Endothelial cell (in vitro differentiated cells): Measurements from ENCODE around the gene RPL41. TPM values are rescaled to one million over a fixed set of nuclear protein-coding genes. Genes with fewer than 3 reads are reported as not detected.
A peak's percentile ranks its signal among the peaks of the same experiment; 100 is the strongest.
"Not testable (repeated sequence)": the region's sequence is repeated elsewhere in the genome, so short reads cannot be mapped to it uniquely, and the experiment has no call there.

ENCODE experiments used
- DNase-seq: peaks from one replicate; pipeline ENCODE4 v3.0.0; 2021; ENCODE audit warnings: low spot score
- H3K27ac Mint-ChIP-seq: one replicate; pipeline ENCODE4 v1.8.0; 2021; ENCODE audit warnings: mixed read lengths, inconsistent platforms; ENCODE audit not compliant: unreplicated experiment
- H3K27me3 Mint-ChIP-seq: one replicate; pipeline ENCODE4 v1.8.0; 2021; ENCODE audit warnings: mild to moderate bottlenecking, moderate library complexity, mixed read lengths, inconsistent platforms; ENCODE audit not compliant: unreplicated experiment
- H3K36me3 Mint-ChIP-seq: one replicate; pipeline ENCODE4 v1.8.0; 2021; ENCODE audit warnings: mild to moderate bottlenecking, low read depth, mixed read lengths, inconsistent platforms; ENCODE audit not compliant: unreplicated experiment
- H3K4me1 Mint-ChIP-seq: one replicate; pipeline ENCODE4 v1.8.0; 2021; ENCODE audit warnings: mild to moderate bottlenecking, mixed read lengths, inconsistent platforms; ENCODE audit not compliant: unreplicated experiment
- H3K4me3 Mint-ChIP-seq: one replicate; pipeline ENCODE4 v1.8.0; 2021; ENCODE audit warnings: mild to moderate bottlenecking, mixed read lengths, inconsistent platforms; ENCODE audit not compliant: unreplicated experiment
- H3K9me3 Mint-ChIP-seq: one replicate; pipeline ENCODE4 v1.8.0; 2021; ENCODE audit warnings: mixed read lengths, inconsistent platforms; ENCODE audit not compliant: unreplicated experiment
- total RNA-seq: library from RNA; stranded (reverse); fragmentation: NEBNext Ultra II Directional; extraction: Animal tissue kit (Norgen Biotek cat#: 25700); gene quantifications from one replicate; pipeline ENCODE4 v1.2.1, GENCODE V29; 2021; ENCODE audit not compliant: unreplicated experiment
- TF ChIP-seq, protein P1 (sequence below): fragments of 200-600 bp; sonication (generic); IDR thresholded peaks from one replicate; pipeline ENCODE4 v1.5.0; 2021; ENCODE audit warnings: antibody characterized with exemption; ENCODE audit not compliant: unreplicated experiment

The RPL41 gene
- total RNA-seq, 1 donor from 2014 or later = 3,242 TPM

DNA sequence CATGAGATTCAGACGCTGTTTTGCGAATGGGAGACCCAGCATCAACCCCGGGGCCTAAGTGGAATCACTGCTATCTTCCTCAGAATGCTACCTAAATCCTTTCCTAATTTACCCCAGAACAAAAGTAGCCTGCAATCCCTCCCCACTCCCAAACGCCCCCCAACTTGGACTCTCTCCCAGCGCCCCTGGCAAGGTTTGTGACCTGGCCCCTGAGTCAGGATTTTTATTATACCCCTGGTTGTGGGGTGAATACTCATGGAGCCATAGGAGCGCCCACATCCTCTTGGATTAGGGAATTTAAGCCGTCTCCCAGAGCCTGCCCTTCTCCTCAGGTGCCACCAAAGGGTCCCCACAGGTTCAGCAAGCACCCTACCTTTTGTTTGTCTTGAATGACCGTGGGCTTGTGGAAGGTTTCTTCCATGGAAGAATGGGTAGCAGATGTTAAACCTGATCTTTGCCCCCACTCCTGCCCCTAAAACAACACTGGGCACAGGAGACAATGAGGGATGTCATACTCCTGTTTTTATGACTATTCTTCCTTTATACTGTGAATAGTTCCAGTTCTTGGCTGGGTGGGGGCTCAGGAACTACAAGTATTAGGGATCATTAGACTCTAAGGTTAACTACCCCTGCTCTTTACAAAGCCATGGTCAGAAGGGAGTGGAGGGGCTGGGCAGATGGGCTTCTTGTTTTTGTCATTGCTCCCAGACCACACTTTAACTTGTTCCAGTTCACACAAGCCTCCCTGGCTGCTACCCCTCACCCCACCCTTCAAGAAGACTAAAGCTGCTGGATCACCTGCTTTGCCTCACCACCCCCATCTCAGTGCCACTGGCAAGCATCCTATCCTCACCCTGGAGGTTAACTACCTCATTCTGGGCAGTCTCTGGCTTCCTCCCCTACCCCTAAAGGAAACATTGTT lies 36.6 kb downstream of the RPL41 start:
- DNase-seq = no peak
- H3K4me3 Mint-ChIP-seq = peak overlapping the region; percentile 97
- TF ChIP-seq, protein P1, sequence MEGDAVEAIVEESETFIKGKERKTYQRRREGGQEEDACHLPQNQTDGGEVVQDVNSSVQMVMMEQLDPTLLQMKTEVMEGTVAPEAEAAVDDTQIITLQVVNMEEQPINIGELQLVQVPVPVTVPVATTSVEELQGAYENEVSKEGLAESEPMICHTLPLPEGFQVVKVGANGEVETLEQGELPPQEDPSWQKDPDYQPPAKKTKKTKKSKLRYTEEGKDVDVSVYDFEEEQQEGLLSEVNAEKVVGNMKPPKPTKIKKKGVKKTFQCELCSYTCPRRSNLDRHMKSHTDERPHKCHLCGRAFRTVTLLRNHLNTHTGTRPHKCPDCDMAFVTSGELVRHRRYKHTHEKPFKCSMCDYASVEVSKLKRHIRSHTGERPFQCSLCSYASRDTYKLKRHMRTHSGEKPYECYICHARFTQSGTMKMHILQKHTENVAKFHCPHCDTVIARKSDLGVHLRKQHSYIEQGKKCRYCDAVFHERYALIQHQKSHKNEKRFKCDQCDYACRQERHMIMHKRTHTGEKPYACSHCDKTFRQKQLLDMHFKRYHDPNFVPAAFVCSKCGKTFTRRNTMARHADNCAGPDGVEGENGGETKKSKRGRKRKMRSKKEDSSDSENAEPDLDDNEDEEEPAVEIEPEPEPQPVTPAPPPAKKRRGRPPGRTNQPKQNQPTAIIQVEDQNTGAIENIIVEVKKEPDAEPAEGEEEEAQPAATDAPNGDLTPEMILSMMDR = no peak
- H3K4me1 Mint-ChIP-seq = peaks cover 31% of the 10 kb centered on the region
- peak overlapping the region; percentile 87 for H3K27ac Mint-ChIP-seq
- H3K9me3 Mint-ChIP-seq = no peaks in the 10 kb centered on the region
- H3K36me3 Mint-ChIP-seq = peaks cover 11% of the 10 kb centered on the region
- peaks cover 14% of the 10 kb centered on the region for H3K27me3 Mint-ChIP-seq

DNA sequence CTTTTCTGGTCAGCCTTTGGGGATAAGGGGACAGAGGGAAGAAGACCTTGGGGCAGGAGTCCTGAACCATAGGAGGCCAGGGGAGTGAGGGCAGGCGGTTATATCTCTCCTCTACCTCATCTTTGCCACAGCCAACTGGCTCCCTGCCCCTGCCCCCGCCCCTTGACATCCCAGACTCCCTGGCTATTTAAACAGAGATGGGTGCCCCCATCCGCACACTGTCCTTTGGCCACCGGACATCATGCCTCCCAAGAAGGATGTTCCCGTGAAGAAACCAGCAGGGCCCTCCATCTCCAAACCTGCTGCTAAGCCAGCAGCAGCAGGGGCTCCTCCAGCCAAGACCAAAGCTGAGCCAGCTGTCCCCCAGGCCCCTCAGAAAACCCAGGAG lies 37.2 kb downstream of the RPL41 start:
- DNase-seq = no peak
- peak overlapping the region; percentile 72 for H3K27ac Mint-ChIP-seq
- TF ChIP-seq, protein P1 = no peak
- peaks cover 21% of the 10 kb centered on the region for H3K27me3 Mint-ChIP-seq
- H3K4me3 Mint-ChIP-seq = peak overlapping the region; percentile 97
- H3K36me3 Mint-ChIP-seq = peaks cover 18% of the 10 kb centered on the region
- peaks cover 38% of the 10 kb centered on the region for H3K4me1 Mint-ChIP-seq
- H3K9me3 Mint-ChIP-seq = no peaks in the 10 kb centered on the region

DNA sequence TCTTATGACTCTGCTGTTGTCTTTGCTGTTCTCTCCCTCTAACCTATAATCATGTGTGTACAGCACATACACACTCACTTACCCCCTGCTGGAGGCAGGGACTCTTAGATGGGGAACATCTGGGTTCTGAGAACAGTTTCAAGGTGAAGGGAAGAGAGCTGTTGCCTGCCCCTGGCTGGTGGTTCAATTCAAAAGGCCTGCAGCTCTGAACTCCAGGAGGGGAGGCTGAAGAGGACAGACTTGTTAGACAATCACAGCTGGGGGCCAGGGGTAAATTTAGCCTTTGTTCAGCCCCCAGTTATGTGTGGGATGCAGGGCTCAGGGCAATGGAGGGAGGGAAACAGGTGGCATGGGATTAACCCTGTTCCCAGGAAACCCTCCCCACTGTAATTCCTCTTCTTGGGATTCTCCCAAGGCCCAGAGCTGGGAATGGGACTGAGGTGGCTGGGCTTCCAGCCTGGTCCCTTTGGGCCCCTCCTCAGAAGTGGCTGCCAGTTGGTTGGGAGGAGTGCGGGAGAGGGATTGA lies 37.9 kb downstream of the RPL41 start:
- TF ChIP-seq, protein P1 = no peak
- Mint-ChIP-seq H3K27ac (no peak overlapping the region), H3K27me3 (peaks cover 27% of the 10 kb centered on the region), H3K36me3 (peaks cover 24% of the 10 kb centered on the region), H3K9me3 (no peaks in the 10 kb centered on the region), H3K4me3 (no peak overlapping the region), H3K4me1 (peaks cover 44% of the 10 kb centered on the region)
- no peak for DNase-seq

DNA sequence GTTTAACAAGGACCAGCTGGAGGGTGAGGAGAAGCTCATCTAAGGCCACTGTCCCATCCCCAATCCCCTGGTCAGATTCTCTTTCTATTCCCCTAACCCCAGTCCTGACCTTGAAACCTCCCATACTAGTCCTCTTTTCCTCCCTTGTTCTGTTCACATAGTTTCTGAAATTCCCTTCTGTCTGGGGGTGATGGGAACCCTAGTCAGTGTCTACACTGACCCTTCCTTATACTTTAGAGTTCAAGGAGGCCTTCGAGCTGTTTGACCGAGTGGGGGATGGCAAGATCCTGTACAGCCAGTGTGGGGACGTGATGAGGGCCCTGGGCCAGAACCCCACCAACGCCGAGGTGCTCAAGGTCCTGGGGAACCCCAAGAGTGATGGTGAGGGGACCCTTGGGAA lies 38.4 kb downstream of the RPL41 start:
- no peak for DNase-seq
- TF ChIP-seq, protein P1 = no peak
- Mint-ChIP-seq H3K9me3 (no peaks in the 10 kb centered on the region), H3K4me3 (peak overlapping the region; percentile 84), H3K4me1 (peaks cover 47% of the 10 kb centered on the region), H3K27me3 (peaks cover 30% of the 10 kb centered on the region), H3K36me3 (peaks cover 29% of the 10 kb centered on the region), H3K27ac (peak overlapping the region; percentile 75)

DNA sequence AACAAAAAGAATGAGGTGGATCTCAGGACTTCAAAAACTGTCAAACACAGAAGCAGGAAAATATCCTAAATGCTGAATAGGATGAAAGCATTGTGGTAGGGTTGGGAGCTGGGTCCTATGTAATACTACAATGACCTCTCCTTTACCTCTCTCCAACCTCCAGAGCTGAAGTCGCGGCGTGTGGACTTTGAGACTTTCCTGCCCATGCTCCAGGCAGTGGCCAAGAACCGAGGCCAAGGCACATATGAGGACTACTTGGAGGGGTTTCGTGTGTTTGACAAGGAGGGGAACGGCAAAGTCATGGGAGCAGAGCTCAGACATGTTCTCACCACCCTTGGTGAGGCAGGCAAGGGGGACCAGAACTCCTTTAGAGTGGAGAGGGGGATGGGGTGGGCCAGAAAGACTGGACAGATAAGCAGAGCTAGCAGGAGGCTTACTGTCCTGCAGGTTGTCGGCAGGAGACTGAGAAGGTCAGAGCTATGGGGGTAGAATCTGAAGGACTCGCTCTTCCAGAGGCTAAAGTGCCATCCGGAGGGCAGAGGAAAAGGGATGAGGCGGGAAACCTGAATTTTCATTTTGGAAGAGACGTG lies 38.9 kb downstream of the RPL41 start:
- H3K27ac Mint-ChIP-seq = peak overlapping the region; percentile 75
- peak overlapping the region; percentile 84 for H3K4me3 Mint-ChIP-seq
- TF ChIP-seq, protein P1 = no peak
- H3K36me3 Mint-ChIP-seq = peaks cover 35% of the 10 kb centered on the region
- H3K27me3 Mint-ChIP-seq = peaks cover 35% of the 10 kb centered on the region
- no peak for DNase-seq
- H3K4me1 Mint-ChIP-seq = peaks cover 52% of the 10 kb centered on the region
- H3K9me3 Mint-ChIP-seq = no peaks in the 10 kb centered on the region

DNA sequence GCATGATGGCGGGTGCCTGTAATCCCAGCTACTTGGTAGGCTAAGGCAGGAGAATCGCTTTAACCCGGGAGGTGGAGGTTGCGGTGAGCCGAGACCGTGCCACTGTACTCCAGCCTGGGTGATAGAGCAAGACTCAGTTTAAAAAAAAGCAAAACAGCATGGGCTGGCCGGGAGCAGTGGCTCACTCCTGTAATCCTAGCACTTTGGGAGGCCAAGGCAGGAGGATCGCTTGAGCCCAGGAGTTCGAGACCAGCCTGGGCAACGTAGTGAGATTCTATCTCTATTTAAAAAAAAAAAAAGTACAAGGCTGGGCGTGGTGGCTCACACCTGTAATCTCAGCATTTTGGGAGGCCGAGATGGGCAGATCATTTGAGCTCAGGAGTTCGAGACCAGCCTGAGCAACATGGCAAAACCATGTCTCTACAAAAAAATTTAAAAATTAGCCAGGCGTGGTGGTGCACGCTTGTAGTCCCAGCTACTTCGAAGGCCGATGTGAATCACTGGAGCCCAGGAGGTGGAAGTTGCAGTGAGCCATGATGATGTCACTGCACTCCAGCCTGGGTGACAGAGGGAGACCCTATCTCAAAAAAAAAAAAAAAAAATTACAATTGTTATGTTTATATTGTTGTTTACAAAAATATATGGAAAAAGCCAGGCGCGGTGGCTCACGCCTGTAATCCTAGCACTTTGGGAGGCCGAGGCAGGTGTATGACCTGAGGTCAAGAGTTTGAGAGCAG lies 40.2 kb downstream of the RPL41 start:
- Mint-ChIP-seq H3K27ac (peak overlapping the region; percentile 100), H3K4me1 (peaks cover 58% of the 10 kb centered on the region), H3K36me3 (peaks cover 46% of the 10 kb centered on the region), H3K4me3 (peak overlapping the region; percentile 89), H3K27me3 (peaks cover 45% of the 10 kb centered on the region)
- H3K9me3 Mint-ChIP-seq, DNase-seq: not testable (repeated sequence)
